ENCODE measurements around the gene NEK7. TPM values are rescaled to one million over a fixed set of nuclear protein-coding genes. Genes with fewer than 3 reads are reported as not detected.

NEK7 gene
- total and polyA plus RNA-seq, 2 of the 8 experiments (the other 6 are each of a cell fraction or from before 2014, with no cell fraction given) = 5.1 to 10.0 TPM

DNA sequence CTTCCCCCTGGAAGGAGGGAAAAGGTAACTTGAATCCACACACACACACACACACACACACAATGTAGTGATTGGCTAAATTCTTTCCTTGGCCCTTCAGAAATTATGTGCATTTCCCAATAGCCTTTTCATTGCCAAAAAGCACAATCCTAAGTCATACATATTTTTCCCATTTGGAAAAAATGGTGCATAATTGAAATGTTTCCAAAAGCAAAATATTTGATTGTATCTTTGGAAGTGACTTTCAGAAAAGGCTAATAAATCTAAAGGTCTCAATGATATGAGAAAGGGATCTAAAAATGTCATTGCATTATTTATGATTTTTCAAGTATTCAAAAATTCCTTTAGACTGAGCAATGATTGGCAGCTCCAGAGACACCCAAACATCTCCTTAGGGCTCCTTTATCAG lies 43.5 kb upstream of the NEK7 start (continued):
- TF ChIP-seq CHD7 (IDR thresholded peaks at IDR 0.05; ENCODE audit: insufficient replicate concordance, low read length) = no peak

All from H1 (cell line).